HG03025 (cell line): ENCODE results near the gene STAG1.
"Not testable (repeated sequence)": the region's sequence is repeated elsewhere in the genome, so short reads cannot be mapped to it uniquely, and the experiment has no call there.

Source experiments
- ATAC-seq: cut with Tn5 transposase; IDR thresholded peaks from one replicate; pipeline ENCODE4 v1.9.1; 2021; ENCODE audit warnings: mild to moderate bottlenecking, moderate library complexity; ENCODE audit not compliant: unreplicated experiment, low FRiP score

The STAG1 gene

DNA sequence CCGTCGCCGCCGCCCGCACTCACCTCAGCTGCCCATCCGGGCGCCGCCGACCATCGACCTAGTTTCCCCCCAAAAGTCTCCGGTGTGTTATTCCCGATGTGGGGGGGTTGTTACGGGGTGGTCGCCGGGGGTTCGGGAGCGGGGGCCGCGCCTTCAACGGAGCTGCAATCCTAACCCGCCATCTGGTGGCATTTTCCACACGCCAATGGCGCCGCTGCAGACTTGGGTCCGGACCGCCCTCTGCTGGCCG lies at the start of gene STAG1:
Gene STAG1 (minus strand): TSS at position 207 of the 250 bp plus-strand sequence. CDS start 121,480 bp downstream, outside the sequence.
- ATAC-seq, result no peak

DNA sequence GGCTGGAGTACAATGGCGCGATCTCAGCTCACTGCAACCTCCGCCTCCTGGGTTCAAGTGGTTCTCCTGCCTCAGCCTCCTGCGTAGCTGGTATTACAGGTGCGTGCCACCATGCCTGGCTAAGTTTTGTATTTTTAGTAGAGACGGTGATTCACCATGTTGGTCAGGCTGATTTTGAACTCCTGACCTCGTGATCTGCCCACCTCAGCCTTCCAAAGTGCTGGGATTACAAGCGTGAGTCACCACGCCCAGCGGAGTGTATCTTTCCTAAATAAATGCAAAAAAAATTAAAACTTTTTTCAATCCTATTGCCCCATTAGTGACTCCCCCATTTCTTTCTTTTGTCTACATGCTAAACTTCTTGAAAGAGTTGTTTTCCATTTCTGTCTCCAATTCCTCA lies 49.0 kb upstream of the STAG1 start:
- not testable (repeated sequence) for ATAC-seq

DNA sequence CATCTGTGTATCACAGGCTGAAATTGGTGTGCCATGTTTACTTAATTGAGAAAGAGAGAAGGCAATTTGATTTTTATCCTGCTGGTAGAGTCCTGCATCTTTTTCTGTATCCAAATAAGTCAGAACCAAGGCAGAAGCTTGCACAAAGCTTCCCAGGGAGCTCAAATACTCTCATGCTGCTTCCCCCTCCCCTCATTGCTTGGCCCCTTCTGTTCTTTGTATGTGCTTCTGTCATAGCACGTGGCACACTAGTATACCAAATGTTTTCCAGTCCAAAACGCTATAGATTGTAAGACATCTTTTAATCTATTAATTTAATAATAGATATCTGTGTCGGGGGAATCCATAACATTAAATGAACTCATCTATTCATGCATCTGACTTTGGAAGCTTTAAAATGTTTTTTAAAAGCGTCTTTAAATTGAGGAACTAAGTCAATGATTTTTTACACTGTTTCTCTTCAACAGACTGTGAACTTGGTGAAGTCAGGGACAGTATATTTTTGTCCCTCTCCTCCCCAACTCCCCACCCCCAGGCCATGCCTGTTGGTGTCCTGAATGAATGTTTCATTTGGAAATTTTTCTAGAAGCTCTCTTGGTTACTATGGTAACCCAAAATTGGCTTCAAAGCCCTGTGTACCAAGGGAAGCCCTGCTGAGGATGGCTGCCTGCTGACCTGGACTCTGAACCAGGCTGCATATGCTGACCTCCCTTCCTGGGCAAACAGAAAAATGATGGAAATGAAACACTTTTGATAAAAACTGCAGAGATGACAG lies 40.6 kb upstream of the STAG1 start:
- no peak for ATAC-seq

DNA sequence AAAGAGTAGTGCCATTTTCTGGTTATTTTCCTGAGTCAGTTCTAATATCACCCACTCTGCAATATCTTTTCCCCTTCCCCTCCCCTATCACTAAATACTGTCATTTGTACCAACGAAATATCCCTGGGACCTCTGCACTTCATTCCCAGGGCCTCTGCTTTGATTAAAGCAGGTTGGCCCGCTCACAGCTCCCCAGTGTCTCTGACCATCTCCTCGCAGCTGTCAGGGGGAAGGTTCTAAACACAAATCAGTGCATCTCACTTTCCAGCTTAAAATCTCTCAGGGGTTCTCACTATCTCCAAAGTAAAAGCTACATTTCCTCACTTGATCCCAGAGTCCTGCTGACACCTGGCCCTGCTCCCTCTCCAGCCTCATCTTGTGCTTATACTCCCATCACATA lies 38.6 kb upstream of the STAG1 start:
- no peak for ATAC-seq

DNA sequence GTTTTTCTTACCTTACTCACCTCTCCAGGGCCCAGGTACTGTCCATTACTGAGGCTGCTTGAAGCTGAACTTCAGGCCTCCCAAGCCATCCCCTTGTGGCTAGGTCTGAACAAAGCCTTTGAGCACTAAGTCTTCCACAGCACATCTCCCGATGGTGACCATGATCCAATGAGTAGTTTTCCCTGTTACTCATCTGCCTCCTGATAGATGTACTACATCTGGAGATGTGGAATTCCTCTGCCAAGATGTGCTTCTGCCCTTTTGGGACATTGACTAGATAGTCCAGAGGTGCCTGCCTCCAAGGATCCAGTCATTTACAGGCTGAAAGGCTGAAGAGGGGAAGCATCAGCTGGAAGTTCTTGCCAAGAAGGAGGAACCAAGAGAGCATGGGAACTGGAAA lies 37.8 kb upstream of the STAG1 start:
- ATAC-seq, result no peak

DNA sequence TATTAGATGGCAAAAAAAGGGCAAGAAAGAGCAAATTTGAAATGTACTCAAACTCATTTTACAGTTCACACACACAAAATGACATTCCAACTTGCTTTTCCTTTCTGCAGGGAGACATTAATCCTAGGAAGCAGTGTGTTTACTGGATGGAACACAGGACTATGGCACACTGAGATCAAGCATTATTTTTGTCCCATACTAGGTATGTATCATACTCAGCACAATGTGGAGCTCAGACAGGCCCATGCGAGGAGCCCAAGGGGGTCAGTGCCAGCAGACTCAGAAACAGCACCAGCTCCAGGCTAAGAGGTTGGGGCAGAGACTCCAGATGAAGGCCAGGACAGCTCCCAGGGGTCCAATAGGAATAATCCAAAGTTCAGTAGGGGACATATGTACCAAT lies 36.0 kb upstream of the STAG1 start:
- no peak for ATAC-seq

DNA sequence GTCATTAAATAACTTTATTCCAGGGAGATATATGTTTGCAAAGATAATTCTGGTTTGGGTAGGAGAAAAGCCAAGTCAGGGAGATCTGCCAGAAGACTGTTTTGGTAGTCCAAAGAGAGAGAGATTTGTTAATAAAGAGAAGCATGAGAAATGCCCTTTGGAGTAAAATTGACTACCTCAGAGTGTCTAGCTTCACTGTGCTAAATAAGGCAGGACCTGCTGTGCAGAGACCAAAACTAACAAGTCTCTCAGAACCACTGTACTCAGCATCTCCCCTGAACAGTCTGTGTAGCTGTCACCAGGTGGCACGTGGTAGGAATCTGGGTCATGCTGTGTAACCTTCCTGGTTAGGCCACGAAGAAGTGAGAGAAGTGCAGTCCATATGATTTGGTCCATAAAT lies 35.2 kb upstream of the STAG1 start:
- ATAC-seq, result no peak

DNA sequence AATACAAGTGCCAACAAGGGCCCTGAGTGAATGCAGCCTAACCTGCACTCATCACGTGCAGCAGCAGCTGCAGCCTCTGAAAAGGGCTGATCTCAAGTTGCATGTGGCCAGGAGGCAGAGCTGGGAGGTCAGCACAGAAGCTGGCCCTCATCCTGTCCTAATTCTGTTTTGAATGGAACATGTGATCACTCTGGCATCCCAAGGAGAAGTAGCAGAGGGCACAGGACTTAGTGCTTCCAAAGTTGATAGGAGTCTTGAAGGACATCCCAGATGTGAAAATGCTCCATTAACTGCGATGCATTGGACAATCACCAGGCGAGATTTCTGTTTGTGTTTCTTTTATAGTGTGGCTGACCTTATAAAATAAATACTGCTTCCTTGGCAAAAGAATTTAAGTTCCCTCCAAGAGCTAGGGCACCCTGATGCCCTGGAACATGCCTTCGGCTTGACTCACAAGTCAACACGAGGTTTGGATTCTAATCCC lies 31.6 kb upstream of the STAG1 start:
- ATAC-seq, result no peak

DNA sequence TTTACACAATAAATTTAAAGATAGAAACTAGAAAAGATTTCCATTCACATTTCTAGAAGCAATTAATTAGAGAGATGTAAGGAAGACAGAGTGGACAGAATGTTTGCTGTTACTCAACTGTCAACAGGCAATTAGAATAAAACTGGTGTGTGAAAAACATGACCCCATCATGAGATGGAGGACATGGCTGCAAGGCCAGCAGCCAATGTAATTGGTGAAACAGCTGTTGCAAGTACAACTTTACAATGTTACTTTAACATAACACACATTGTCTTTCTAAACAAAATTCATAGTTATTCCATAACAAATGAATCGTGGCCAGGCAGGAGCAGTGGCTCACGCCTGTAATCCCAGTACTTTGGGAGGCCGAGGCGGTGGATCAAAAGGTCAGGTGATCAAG lies 28.6 kb upstream of the STAG1 start:
- no peak for ATAC-seq

DNA sequence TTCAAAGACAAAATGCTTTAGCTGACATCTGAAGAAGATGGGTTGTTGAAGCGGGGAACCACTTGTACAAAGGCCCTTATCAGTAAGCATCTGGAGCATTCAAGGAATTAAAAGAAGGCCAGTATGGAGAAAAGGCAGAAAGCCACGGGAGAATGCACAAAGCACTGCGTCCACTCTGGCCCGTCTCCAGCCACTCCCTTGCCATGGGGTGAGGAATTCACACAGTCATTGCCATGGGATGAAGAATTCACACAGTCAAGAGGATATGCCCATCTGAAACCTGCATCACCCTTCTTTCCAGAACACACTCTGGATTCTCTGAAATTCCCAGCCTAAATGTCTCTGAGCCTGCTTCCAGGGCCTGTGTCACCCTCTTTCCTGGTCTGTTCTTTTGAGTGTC lies 26.7 kb upstream of the STAG1 start:
- ATAC-seq, result no peak

DNA sequence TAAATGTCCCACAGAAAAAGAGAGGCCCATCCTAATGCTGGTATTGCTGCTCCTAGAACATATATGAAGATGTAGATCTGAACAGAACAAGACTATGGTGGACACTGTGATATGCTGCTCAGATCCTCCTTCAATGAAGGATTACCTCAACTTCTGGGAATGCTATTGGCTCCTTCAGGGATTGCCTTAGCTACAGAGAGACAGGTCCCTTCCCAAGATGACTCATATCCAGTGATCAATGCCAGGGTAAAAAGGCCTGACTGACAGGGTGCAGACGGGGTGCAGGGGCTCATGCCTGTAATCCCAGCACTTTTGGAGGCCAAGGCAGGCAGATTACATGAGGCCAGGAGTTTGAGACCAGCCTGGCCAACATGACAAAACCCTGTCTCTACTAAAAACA lies 20.5 kb upstream of the STAG1 start:
- no peak for ATAC-seq

DNA sequence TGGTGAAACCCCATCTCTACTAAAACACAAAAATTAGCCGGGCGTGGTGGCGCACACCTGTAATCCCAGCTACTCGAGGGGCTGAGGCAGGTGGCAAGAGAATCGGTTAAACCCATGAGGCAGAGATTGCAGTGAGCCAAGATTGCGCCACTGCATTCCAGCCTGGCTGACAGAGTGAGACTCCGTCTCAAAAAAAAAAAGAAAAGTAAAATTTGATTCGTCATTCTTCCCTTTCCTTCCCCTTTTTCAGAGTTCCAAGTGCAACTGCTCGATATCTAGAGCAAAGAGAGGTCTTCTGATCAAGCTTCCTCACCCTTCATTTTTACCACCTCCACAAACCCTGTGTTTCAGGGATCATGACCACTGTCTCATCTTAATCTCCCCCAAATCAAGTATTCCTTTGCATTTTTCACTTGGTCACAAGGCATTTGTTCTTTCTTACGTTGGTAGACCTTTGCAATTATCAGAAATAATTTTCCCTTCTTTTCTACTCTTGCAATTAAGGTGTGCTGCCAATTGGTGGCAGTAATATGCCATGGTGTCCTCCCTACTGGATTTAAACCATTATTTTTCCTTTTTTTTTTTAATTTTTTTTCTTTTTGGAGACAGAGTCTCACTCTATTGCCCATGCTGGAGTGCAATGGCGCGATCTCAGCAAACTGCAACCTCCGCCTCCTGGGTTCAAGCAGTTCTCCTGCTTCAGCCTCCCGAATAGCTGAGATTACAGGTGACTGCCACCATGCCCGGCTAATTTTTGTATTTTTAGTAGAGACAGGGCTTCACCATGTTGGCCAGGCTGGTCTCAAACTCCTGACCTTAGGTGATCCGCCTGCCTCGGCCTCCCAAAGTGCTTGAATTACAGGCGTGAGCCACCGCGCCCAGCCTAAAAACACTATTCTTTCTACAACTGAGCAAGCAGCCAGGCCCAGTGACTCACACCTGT lies 6.3 kb upstream of the STAG1 start:
- ATAC-seq, result not testable (repeated sequence)

DNA sequence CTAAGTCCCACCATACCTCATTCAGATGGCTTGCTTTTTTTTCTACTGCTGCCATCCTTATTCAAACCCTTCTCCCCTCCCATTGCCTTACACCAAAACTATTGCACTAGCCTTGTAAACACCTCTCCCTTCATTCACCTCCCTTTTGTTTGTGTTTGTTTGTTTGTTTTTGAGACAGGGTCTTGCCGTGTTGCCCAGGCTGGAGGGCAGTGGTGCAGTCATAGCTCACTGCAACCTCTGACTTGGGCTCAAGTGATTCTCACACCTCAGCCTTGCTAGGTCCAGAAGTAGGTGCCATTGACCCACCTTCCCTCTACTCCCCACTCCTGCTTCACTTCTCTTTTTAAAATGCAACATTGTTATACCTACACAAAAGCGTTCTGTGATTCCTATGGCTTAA lies 3.0 kb upstream of the STAG1 start:
- no peak for ATAC-seq

DNA sequence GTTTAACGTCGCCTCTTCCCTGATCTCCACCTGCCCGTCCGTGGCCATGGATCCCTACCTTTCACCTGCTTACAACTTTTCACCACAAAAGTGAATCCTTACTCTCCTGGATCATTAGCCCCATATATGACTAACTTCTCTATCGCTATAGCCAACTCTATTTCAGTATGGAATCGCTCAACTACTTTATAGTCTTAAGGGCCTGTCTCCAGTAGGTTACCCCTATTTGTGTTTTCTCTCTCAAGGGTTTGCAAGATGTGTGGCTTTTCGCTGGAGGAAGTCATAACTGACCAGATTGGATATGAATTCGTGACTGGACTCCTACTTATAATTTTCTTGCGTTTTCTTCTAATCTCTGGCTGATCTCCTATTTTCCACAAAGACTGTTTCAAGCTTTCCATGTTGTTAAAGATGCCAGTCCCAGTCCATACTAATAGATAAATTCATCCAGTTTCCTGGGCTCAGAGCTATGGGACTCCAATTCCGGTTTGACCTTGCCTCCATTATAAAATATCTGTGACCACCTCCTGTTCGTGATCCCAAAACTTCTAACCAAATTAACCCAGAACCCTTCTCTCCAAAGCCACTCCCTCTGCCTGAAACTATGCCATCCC lies 1.3 kb upstream of the STAG1 start:
- ATAC-seq, result no peak

DNA sequence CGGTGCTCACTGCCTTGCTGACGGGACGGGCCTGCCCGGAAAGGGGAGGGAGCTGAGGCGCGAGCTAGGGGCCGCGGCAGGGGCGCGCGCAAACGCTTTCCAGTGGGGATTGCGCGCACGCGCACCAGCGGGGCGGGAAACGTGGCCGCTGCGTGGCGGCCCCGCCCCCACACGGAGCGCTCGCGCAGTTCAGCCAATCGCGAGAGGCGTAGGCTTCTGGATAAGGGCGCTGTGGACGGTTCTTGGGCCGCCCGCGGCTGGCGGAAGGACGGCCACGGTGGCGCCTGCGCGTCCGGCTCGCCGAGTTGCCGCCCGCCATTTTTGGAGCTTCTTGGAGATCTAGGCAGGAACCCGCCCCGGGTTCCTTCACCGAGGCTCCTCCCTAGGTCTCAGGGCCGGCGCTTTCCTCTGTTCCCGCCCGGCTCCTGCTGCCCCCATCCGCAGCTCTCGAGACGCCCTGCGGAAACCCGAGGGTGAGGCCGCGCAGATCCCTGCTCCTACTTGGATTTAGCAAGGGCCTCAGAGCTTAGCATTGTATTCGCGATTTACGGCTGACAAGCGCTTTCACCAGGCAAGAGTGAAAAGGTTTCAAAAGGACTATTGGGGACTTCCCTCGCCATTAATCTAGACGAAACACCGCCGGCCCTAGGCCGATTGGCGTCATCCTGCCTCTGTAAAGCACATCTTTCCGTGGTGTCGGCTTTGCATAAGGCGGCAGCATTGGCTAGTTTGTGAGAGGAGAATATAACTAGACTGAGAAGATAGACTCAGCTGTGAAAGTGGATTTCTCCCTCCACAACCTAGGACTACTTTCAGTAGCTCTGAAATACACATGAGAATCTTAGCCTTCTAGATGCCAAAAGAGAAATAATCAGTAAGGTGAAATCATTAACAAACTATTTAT lies 496 bp upstream of the STAG1 start:
- peak; percentile 86 for ATAC-seq

DNA sequence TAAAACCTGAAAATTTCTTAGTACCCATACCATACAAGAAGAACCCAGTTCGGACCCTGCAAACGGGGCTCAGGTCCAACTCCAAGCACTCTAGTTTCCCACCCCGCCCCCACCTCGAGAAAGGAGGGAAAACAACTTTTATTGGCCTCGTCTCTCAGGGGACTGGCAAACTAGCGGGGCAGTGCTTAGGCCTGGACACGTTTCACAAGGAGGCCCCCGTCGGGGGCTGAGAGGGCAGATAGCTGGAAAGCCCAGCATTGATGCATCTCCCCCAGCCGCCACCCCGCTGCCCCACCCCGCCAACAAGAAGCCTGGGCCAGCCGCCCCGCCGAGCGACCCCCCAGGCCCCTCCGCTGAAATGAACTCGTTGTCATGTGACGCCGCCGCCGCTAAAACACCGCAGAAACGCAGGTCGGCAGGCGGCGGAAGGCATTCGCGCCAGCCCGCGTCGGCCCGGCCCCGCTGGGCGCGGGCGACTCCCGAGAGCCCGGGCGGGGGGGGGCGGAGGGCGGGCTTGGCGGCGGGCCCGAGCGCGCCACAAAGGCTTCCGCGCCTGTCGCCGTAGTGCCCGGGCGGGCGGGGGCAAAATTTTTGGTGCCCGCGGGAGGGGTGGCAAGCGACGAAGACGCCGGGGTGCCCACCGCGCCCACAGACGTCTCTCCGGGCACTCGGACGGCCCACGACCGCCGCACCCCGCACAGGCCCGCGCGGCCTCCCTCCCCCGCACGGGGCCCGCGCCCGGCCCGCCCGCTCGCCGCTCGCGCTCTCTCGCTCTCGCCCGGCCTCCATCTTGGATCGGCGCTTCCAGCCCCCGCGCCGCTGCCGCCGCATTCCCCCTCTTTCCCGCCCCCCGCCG lies 634 bp downstream of the STAG1 start:
- ATAC-seq, result peak; percentile 20

DNA sequence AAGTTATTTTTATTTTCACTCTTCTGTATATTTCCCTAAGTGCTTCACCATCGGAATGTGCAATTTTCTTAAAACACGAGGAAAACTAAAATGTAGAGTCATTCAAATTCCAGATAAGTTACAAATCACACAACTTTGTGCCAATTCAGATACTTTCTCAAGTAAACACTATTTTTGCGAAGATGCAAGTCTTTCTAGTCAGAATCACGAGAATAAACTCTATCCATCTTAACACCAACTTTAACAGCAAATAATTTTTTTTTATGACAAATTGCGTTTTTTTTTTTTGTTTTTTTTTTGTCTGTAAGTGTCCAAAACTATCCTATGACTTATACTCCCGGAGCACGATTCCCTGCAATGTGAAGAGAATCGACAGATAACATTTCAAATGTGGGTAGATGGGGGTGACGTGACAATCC lies 1.3 kb downstream of the STAG1 start:
- no peak for ATAC-seq

DNA sequence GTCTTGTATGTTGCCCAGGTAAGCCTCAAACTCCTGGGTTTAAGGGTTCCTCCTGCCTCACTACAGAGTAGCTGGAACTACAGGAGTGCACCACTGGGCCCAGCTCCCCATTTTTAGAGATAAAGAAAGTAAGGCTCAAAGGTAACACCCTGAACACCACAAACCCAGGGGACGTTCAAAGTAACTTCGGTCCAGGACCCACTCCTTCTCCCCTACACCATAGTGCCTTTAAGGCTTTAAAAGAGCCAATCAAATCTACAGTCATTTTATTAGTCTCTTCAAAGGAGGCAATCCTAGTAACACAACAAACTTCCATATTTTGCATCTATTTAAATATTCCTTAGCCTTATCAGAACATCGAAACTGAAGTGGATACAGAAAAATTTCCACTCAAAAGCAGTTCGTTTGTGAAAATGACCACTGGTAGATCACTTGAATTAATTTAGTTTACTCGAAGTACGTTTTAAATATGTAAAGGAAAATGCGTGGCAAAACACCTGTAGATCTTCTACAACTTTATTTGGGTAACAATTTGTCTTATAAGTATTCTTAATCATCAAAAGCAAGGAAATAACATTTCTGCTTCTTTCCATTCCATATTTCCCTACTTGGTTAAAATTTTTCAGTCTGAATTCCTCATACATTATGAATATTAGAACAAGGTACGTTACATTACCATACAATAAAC lies 1.8 kb downstream of the STAG1 start:
- no peak for ATAC-seq

DNA sequence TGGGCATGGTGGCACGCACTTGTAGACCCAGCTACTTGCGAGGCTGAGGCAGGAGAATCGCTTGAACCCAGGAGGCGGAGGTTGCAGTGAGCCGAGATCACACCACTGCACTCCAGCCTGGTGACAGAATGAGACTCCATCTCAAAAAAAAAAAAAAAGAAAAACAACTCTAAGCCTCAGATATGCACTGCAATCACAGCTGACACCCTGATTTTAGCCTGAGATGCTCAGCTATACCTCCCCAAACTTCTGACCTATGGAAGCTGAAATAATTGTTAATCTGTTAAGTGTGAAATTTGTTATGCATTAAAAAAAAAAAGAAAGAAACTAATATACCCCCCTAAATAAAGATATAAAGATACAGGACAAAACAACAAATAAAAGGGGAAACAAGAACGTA lies 2.6 kb downstream of the STAG1 start:
- ATAC-seq, result not testable (repeated sequence)
